Mesenteric fat pad (tissue), 1 donor: ENCODE results near the gene HNRNPA2B1. TPM values are rescaled to one million over a fixed set of nuclear protein-coding genes. Genes with fewer than 3 reads are reported as not detected.
"Not testable (repeated sequence)": the region's sequence is repeated elsewhere in the genome, so short reads cannot be mapped to it uniquely, and the experiment has no call there.

Source experiments
- DNase-seq: peaks from one replicate; pipeline ENCODE4 v3.0.0-alpha.2; 2020; ENCODE audit warnings: low spot score
- total RNA-seq: library from RNA; stranded (reverse); fragmentation: NEBNext Ultra II Directional; extraction: Animal tissue kit (Norgen Biotek cat#: 25700); gene quantifications from one replicate; pipeline ENCODE4 v1.2.1, GENCODE V29; 2021
- donor health status: DM: yes; HTN: yes; CAD: no.

Gene HNRNPA2B1
- total RNA-seq, 1 donor from 2014 or later = 361 TPM

- DNase-seq = no peak
Observed at GRCh38 chr7:26166684-26167266, 33.8 kb downstream of the HNRNPA2B1 start.

- DNase-seq = no peak
Observed at GRCh38 chr7:26165950-26166683, 34.4 kb downstream of the HNRNPA2B1 start.

- DNase-seq = not testable (repeated sequence)
Observed at GRCh38 chr7:26163804-26164203, 36.7 kb downstream of the HNRNPA2B1 start.

- no peak for DNase-seq
Observed at GRCh38 chr7:26162431-26162830, 38.1 kb downstream of the HNRNPA2B1 start.

- no peak for DNase-seq
Observed at GRCh38 chr7:26160896-26161295, 39.6 kb downstream of the HNRNPA2B1 start.

- DNase-seq = no peak
Observed at GRCh38 chr7:26159243-26159642, 41.3 kb downstream of the HNRNPA2B1 start.

GRCh38 chr7:26157520-26158105 lies 42.9 kb downstream of the HNRNPA2B1 start:
- no peak for DNase-seq

- no peak for DNase-seq
Observed at GRCh38 chr7:26156451-26157420, 43.8 kb downstream of the HNRNPA2B1 start.

- no peak for DNase-seq
Observed at GRCh38 chr7:26155531-26156375, 44.8 kb downstream of the HNRNPA2B1 start.

GRCh38 chr7:26153823-26154783 lies 46.4 kb downstream of the HNRNPA2B1 start:
- DNase-seq = no peak

GRCh38 chr7:26153241-26153822 lies 47.2 kb downstream of the HNRNPA2B1 start:
- no peak for DNase-seq

- DNase-seq = not testable (repeated sequence)
Observed at GRCh38 chr7:26152782-26153240, 47.7 kb downstream of the HNRNPA2B1 start.

GRCh38 chr7:26151953-26152781 lies 48.4 kb downstream of the HNRNPA2B1 start, which contains the start of gene NFE2L3:
Gene NFE2L3, plus strand, starts transcription at chr7:26152198. Its CDS starts 301 bp downstream, at chr7:26152499.
- DNase-seq = peak; percentile 91

GRCh38 chr7:26151650-26151952 lies 48.9 kb downstream of the HNRNPA2B1 start:
- no peak for DNase-seq

GRCh38 chr7:26151096-26151495 lies 49.5 kb downstream of the HNRNPA2B1 start:
- DNase-seq = no peak

- DNase-seq = no peak
Observed at GRCh38 chr7:26149391-26149977, 51.1 kb downstream of the HNRNPA2B1 start.

GRCh38 chr7:26148307-26148700 lies 52.2 kb downstream of the HNRNPA2B1 start:
- not testable (repeated sequence) for DNase-seq
